K562 (cell line): ENCODE results near the gene PGD. TPM values are rescaled to one million over a fixed set of nuclear protein-coding genes. Genes with fewer than 3 reads are reported as not detected.
"Not testable (repeated sequence)": the region's sequence is repeated elsewhere in the genome, so short reads cannot be mapped to it uniquely, and the experiment has no call there.

Experiments used
- ATAC-seq: fragments of 200-7000 bp; cut with Tn5 transposase; 3 replicates; pipeline ENCODE4 v1.9.1; 2020; ENCODE audit warnings: moderate library complexity
- BruUV-seq: library from RNA; stranded (reverse); fragments of 400-500 nt; replicated peaks from 2 replicates; lab custom pipeline; 2021; lab: Mats Ljungman, UMichigan
- CTCF ChIA-PET: fragments of 300-600 bp; formaldehyde crosslinking; extraction: SDS; loops from one replicate; lab custom pipeline; 2021; ENCODE audit warnings: low intra/inter-chr PET ratio; lab: Yijun Ruan, JAX
- POLR2A ChIA-PET: fragments of 300-600, 350-650 bp; sonication (Branson Sonifier 250); formaldehyde crosslinking; extraction: SDS; loops from one replicate; lab custom pipeline; 2021; ENCODE audit warnings: antibody characterized with exemption, inconsistent platforms; lab: Yijun Ruan, JAX
- DNase-seq, 4 experiments: peaks; one replicate each; pipeline versions ENCODE4 v3.0.0 to v3.0.0-alpha.2; 2011 to 2018; ENCODE audit warnings: low spot score in 3 of 4, mixed read lengths in 3 of 4; ENCODE audit errors: extremely low read depth in 1 of 4
- FAIRE-seq: peaks from 2 replicates; lab custom pipeline; 2011; peaks lifted over from hg19 to GRCh38; lab: Jason Lieb, UNC
- H2AFZ ChIP-seq: 2 replicates; pipeline ENCODE4 v1.6.0; 2011; ENCODE audit warnings: low read depth, low read length, control low read depth, inconsistent platforms
- H3K27ac ChIP-seq: fragments of 200-600 bp; 3 replicates; pipeline ENCODE4 v1.8.0; 2011; ENCODE audit warnings: low read depth, mild to moderate bottlenecking, control low read depth, inconsistent platforms, low read length, moderate library complexity, mixed read lengths; ENCODE audit errors: extremely low read depth
- H3K27me3 ChIP-seq, 2 experiments: fragments of 300-600 bp in 1 of 2; 2 replicates in 1 of 2; 3 replicates in 1 of 2; pipeline versions ENCODE4 v1.6.0 to v1.8.0; 2011; ENCODE audit warnings: inconsistent platforms in 2 of 2, low read length in 2 of 2, mild to moderate bottlenecking in 1 of 2, mixed read lengths in 1 of 2, moderate library complexity in 1 of 2; ENCODE audit not compliant: control insufficient read depth in 2 of 2, insufficient read depth in 2 of 2
- H3K36me3 ChIP-seq: fragments of 300-600 bp; 3 replicates; pipeline ENCODE4 v1.8.0; 2011; ENCODE audit warnings: mild to moderate bottlenecking, low read length, inconsistent platforms; ENCODE audit not compliant: control insufficient read depth, insufficient read depth
- H3K4me1 ChIP-seq, 2 experiments: fragments of 200-600 bp in 1 of 2; replicated peaks in 1 of 2; 2 replicates in 1 of 2; 3 replicates in 1 of 2; pipeline versions ENCODE4 v1.5.1 to v1.8.0; 2011; ENCODE audit warnings: inconsistent platforms in 2 of 2, low read length in 2 of 2, mild to moderate bottlenecking in 1 of 2, mixed read lengths in 1 of 2, moderate library complexity in 1 of 2; ENCODE audit not compliant: control insufficient read depth in 2 of 2, insufficient read depth in 2 of 2
- H3K4me2 ChIP-seq: 2 replicates; pipeline ENCODE4 v1.6.1; 2011; ENCODE audit warnings: low read length, control low read depth, inconsistent platforms, mixed read lengths; ENCODE audit not compliant: insufficient read depth
- H3K4me3 ChIP-seq: fragments of 200-600 bp; sonication (generic), shearing (Covaris generic); 2 replicates; pipeline ENCODE4 v1.5.1; 2016; ENCODE audit warnings: control low read depth, inconsistent platforms
- H3K79me2 ChIP-seq: fragments of 200-600 bp; 3 replicates; pipeline ENCODE4 v1.8.0; 2011; ENCODE audit warnings: low read length, inconsistent platforms; ENCODE audit not compliant: control insufficient read depth, insufficient read depth
- H3K9ac ChIP-seq, 2 experiments: 2 replicates each; pipeline versions ENCODE4 v1.6.0 to v1.6.1; 2011; ENCODE audit warnings: low read depth in 2 of 2, low read length in 2 of 2, control low read depth in 1 of 2, inconsistent platforms in 1 of 2, mild to moderate bottlenecking in 1 of 2, mixed read lengths in 1 of 2; ENCODE audit not compliant: insufficient read depth in 1 of 2
- H3K9me1 ChIP-seq: one replicate; pipeline ENCODE4 v1.6.0; 2011; ENCODE audit warnings: inconsistent platforms, mild to moderate bottlenecking, low read length, moderate library complexity; ENCODE audit not compliant: control insufficient read depth, insufficient read depth
- H3K9me3 ChIP-seq: replicated peaks from 2 replicates; pipeline ENCODE4 v1.5.1; 2011; ENCODE audit warnings: low read depth, low read length, inconsistent platforms; ENCODE audit not compliant: control insufficient read depth, insufficient read depth
- H4K20me1 ChIP-seq: replicated peaks from 2 replicates; pipeline ENCODE4 v1.6.1; 2011; ENCODE audit warnings: low read length, inconsistent platforms, mixed read lengths; ENCODE audit not compliant: control insufficient read depth, insufficient read depth
- NFYB ChIP-seq: IDR thresholded peaks from 2 replicates; pipeline ENCODE4 v1.6.1; 2011; ENCODE audit warnings: mild to moderate bottlenecking, moderate library complexity; ENCODE audit not compliant: insufficient read length; ENCODE audit errors: extremely low read depth
- OTX1 ChIP-seq: fragments of 450-650 bp; formaldehyde crosslinking; IDR thresholded peaks from 2 replicates; pipeline ENCODE4 v1.4.0; 2022; ENCODE audit warnings: mild to moderate bottlenecking
- RFX1 ChIP-seq: fragments of 450-650 bp; IDR thresholded peaks from 2 replicates; pipeline ENCODE4 v1.6.1; 2016; ENCODE audit warnings: mild to moderate bottlenecking, moderate library complexity
- SAFB ChIP-seq: fragments of 200-400 bp; formaldehyde crosslinking; IDR thresholded peaks from 2 replicates; pipeline ENCODE4 v1.6.1; 2017; ENCODE audit warnings: low read depth, low read length, borderline replicate concordance
- WGBS: fragments of 100-300 bp; shearing (Covaris generic); methylation state at CpG from one replicate; pipeline ENCODE4 v1.1.6; 2016; ENCODE audit warnings: low coverage, mixed read lengths; ENCODE audit not compliant: insufficient coverage; ENCODE audit errors: missing lambda C conversion rate; 5-methylcytosine and 5-hydroxymethylcytosine counted together
- in situ Hi-C: fragments of 300-500 bp; cut with MboI; formaldehyde crosslinking; loops from 4 replicates; pipeline ENCODE4 v1.15.0; 2018; ENCODE audit warnings: inconsistent platforms, mixed read lengths
- intact Hi-C: fragments of 100-400 bp; cut with micrococcal nuclease; formaldehyde crosslinking; loops from 2 replicates; pipeline ENCODE4 v1.14.2; 2022
- polyA plus RNA-seq, 8 experiments: library from polyadenylated mRNA; depleted of rRNA in 4 of 8; stranded (reverse) in 5 of 8; unstranded in 3 of 8; fragments of >200 nt; fragmentation: Nextera tagmentation in 2 of 8; fragmentation: Illumina TruSeq in 1 of 8; extraction: Ambion mirVana in 2 of 8; extraction: Trizol in 1 of 8; gene quantifications; 2 replicates each; pipeline versions ENCODE4 v1.2.1 to v1.2.3, GENCODE V29; 2011 to 2014; ENCODE audit warnings: inconsistent platforms in 1 of 8, missing spikeins in 1 of 8
- total RNA-seq, 7 experiments: library from RNA; depleted of rRNA in 6 of 7; stranded (reverse); fragments of >200 nt in 6 of 7; fragmentation: Illumina TruSeq in 2 of 7; extraction: Trizol in 2 of 7; gene quantifications; 2 replicates each; pipeline versions ENCODE4 v1.2.1 to v1.2.3, GENCODE V29; 2011 to 2021; ENCODE audit warnings: low replicate concordance in 1 of 7
- TF ChIP-seq, protein P1 (sequence below): sonication (generic); formaldehyde crosslinking; IDR thresholded peaks from 2 replicates; pipeline ENCODE4 v1.8.1; 2023; ENCODE audit warnings: mild to moderate bottlenecking, missing genetic modification reagents
- TF ChIP-seq, protein P2 (sequence below), 2 experiments: IDR thresholded peaks in 1 of 2; conservative IDR thresholded peaks in 1 of 2; 2 replicates each; pipeline ENCODE4 v1.6.1; 2016; ENCODE audit warnings: low read depth in 2 of 2, mild to moderate bottlenecking in 1 of 2, missing compliant biosample characterization in 1 of 2, missing genetic modification characterization in 1 of 2, moderate library complexity in 1 of 2
- TF ChIP-seq, protein P3 (sequence below): sonication (generic); formaldehyde crosslinking; IDR thresholded peaks from 2 replicates; pipeline ENCODE4 v1.8.0; 2022; ENCODE audit warnings: missing genetic modification reagents, mild to moderate bottlenecking, borderline replicate concordance

PGD gene
- total and polyA plus RNA-seq, 9 of the 15 experiments (the other 6 are each of a cell fraction or from before 2014, with no cell fraction given), result 177 to 542 (median 270) TPM

DNA sequence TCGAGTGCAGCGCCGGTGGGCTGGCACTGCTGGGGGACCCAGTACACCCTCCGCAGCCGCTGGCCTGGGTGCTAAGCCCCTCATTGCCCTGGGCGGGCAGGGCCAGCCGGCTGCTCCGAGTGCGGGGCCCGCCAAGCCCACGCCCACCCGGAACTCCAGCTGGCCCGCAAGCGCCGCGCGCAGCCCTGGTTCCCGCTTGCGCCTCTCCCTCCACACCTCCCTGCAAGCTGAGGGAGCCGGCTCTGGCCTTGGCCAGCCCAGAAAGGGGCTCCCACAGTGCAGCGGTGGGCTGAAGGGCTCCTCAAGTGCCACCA lies 27.6 kb downstream of the PGD start:
- H2AFZ ChIP-seq, H3K9me1 ChIP-seq, H3K36me3 ChIP-seq, DNase-seq, BruUV-seq, H3K4me3 ChIP-seq, H3K27ac ChIP-seq, ATAC-seq, H3K9me3 ChIP-seq, H3K4me2 ChIP-seq, H3K27me3 ChIP-seq, H4K20me1 ChIP-seq, H3K9ac ChIP-seq, FAIRE-seq, POLR2A ChIA-PET: not testable (repeated sequence)
- TF ChIP-seq, protein P1, sequence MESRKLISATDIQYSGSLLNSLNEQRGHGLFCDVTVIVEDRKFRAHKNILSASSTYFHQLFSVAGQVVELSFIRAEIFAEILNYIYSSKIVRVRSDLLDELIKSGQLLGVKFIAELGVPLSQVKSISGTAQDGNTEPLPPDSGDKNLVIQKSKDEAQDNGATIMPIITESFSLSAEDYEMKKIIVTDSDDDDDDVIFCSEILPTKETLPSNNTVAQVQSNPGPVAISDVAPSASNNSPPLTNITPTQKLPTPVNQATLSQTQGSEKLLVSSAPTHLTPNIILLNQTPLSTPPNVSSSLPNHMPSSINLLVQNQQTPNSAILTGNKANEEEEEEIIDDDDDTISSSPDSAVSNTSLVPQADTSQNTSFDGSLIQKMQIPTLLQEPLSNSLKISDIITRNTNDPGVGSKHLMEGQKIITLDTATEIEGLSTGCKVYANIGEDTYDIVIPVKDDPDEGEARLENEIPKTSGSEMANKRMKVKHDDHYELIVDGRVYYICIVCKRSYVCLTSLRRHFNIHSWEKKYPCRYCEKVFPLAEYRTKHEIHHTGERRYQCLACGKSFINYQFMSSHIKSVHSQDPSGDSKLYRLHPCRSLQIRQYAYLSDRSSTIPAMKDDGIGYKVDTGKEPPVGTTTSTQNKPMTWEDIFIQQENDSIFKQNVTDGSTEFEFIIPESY (CRISPR knock-in tag), result peak; percentile 81
- 91% methylated on average over 13 of the region's 21 CpGs for WGBS
- peaks cover 9 to 22% of the 10 kb centered on the region in 2 experiments; a peak in 4 of 5 replicates for H3K4me1 ChIP-seq
- in situ Hi-C loops (loop anchor here (5.0 kb wide), 1 partner anchor 554 kb away; no protein-coding TSS in a partner anchor), intact Hi-C loops (loop anchor here (5.0 to 10.0 kb wide), 2 partner anchors 214 to 392 kb away; partner anchors contain the start of genes KIF1B and UBE4B)
- CTCF ChIA-PET, result interaction anchor here (0.9 kb wide), 1 partner anchor 217 kb away, joined by 3 read pairs; no protein-coding TSS in a partner anchor
- H3K79me2 ChIP-seq, result peaks cover 12% of the 10 kb centered on the region; the same call in 2 of the 3 replicates

DNA sequence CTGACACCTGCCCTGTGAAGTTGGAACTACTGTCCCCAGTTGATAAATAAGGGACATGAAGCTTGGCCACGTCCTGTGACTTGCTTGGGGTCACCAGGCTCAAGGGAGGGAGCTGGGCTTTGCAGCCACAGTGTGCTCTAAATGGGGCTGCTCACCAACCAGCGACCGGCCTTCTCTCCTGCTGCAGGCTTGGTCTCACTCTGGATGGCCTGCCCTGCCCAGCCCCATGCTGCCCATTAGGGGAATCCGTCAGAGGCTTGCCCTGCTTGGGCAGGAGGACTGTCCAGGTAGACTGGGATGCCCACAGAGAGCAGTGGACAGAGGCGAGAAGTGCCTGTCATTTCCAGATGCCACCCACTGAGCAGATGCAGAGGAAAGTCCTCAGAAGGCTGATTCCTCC lies 30.1 kb downstream of the PGD start:
- Histone ChIP-seq H4K20me1 (no peaks in the 10 kb centered on the region), H3K9ac (peak overlapping the region in 1 of 2 experiments; percentile 67; a peak in 2 of 4 replicates), H3K9me3 (no peaks in the 10 kb centered on the region), H3K27me3 (no peaks in the 10 kb centered on the region), H3K4me3 (no peak overlapping the region), H2AFZ (no peak overlapping the region), H3K27ac (no peak overlapping the region), H3K36me3 (no peaks in the 10 kb centered on the region), H3K79me2 (peaks cover 12% of the 10 kb centered on the region; the same call in 2 of the 3 replicates), H3K9me1 (peaks cover 3% of the 10 kb centered on the region), H3K4me1 (peaks cover 9 to 22% of the 10 kb centered on the region in 2 experiments; a peak in 4 of 5 replicates), H3K4me2 (no peak overlapping the region)
- FAIRE-seq (no peak), ATAC-seq (no peak), DNase-seq (no peak)
- ChIA-PET POLR2A (interaction anchor here (1.0 to 2.3 kb wide), 2 partner anchors 14 to 52 kb away, joined by 4 to 11 read pairs; no protein-coding TSS in a partner anchor), CTCF (interaction anchor here (0.9 to 5.7 kb wide), 7 partner anchors 41 to 554 kb away, joined by 4 to 95 read pairs (median 4); partner anchors contain the start of gene KIF1B)
- in situ Hi-C loops, result loop anchor here (5.0 kb wide), 1 partner anchor 557 kb away; no protein-coding TSS in a partner anchor
- intact Hi-C loops, result loop anchor here (1.0 to 10.0 kb wide), 8 partner anchors 52 to 645 kb away; partner anchors contain the start of genes KIF1B, LZIC, NMNAT1 and UBE4B
- no TSS peak for BruUV-seq
- 51% methylated on average over 5 of the region's 5 CpGs for WGBS
- no peak for TF ChIP-seq SAFB
- TF ChIP-seq RFX1, result no peak
- no peak for TF ChIP-seq NFYB
- no peak for TF ChIP-seq OTX1
- TF ChIP-seq, protein P2, sequence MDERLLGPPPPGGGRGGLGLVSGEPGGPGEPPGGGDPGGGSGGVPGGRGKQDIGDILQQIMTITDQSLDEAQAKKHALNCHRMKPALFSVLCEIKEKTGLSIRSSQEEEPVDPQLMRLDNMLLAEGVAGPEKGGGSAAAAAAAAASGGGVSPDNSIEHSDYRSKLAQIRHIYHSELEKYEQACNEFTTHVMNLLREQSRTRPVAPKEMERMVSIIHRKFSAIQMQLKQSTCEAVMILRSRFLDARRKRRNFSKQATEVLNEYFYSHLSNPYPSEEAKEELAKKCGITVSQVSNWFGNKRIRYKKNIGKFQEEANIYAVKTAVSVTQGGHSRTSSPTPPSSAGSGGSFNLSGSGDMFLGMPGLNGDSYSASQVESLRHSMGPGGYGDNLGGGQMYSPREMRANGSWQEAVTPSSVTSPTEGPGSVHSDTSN (CRISPR knock-in tag; IDR thresholded peaks at IDR 0.05; ENCODE audit: low read depth), result no peak
- TF ChIP-seq, protein P2 (tag; conservative IDR thresholded peaks at IDR 0.05; ENCODE audit: low read depth), result no peak
- TF ChIP-seq, protein P3, sequence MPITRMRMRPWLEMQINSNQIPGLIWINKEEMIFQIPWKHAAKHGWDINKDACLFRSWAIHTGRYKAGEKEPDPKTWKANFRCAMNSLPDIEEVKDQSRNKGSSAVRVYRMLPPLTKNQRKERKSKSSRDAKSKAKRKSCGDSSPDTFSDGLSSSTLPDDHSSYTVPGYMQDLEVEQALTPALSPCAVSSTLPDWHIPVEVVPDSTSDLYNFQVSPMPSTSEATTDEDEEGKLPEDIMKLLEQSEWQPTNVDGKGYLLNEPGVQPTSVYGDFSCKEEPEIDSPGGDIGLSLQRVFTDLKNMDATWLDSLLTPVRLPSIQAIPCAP, result no peak
